ENCODE results near the gene SEZ6L.

SEZ6L gene

DNA sequence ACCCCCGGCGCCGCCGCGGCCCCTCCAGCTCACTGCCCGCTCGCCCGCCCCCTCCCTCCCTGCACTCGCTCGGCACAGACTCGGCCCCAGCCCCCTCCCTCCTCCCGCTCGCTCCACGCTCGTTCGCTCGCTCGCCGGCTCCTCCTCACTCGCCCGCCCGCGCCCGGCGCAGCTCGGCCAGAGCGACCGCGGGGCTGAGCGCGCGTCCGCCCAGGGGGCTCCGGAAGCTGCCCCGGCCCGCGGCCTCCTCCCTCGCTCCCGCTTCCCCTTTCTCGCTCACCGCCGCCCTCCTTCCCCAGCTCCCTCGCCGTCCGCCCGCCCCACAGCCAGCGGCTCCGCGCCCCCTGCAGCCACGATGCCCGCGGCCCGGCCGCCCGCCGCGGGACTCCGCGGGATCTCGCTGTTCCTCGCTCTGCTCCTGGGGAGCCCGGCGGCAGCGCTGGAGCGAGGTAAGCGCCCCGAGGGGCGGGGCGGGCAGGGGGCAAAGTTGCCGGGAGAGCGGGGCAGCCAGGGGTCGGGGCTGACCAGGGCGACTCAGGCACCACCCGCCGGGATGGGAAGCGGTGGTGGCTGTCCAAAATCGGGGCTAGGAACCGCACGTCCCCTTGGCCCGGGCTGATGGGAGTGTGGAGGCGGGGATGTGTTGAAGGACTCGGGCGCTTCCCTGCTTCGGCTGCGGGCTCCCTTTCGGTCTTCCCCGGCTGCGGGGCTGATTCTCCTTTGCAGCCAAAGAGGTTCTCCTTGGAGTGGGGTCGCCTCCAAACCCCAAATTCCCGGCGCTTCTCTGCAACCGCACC is at the start of gene SEZ6L:
Gene SEZ6L, plus strand, starts transcription at position 148 of the 797 bp plus-strand sequence. Its CDS starts 208 bp downstream, at position 356.
- no peaks in the 10 kb centered on the region for H3K9me3 ChIP-seq (ENCODE audit: insufficient read depth, low read length)
- peaks cover 33% of the 10 kb centered on the region for H3K27me3 ChIP-seq (ENCODE audit: insufficient read depth, insufficient read length)
- no peaks in the 10 kb centered on the region for H3K36me3 ChIP-seq (ENCODE audit: insufficient read depth, insufficient read length, low read length)
- no peaks in the 10 kb centered on the region for H3K4me1 ChIP-seq (ENCODE audit: insufficient read depth, insufficient read length)
- no peak for DNase-seq (ENCODE audit: low read depth, low spot score)
- peak within 1 kb of the TSS; percentile 49 for H3K4me3 ChIP-seq (ENCODE audit: insufficient read length, low read depth)
- H3K9ac ChIP-seq (ENCODE audit: insufficient read length, low read depth), result peak within 1 kb of the TSS; percentile 64
- peak; percentile 61 for TF ChIP-seq SUZ12 (IDR thresholded peaks at IDR 0.05; ENCODE audit: extremely low read depth, insufficient read depth, insufficient read length)
- TF ChIP-seq ZNF274 (IDR thresholded peaks at IDR 0.05; ENCODE audit: low read depth, low read length), result no peak
- no peak for TF ChIP-seq YY1 (IDR thresholded peaks at IDR 0.05; ENCODE audit: insufficient read depth, insufficient read length)

DNA sequence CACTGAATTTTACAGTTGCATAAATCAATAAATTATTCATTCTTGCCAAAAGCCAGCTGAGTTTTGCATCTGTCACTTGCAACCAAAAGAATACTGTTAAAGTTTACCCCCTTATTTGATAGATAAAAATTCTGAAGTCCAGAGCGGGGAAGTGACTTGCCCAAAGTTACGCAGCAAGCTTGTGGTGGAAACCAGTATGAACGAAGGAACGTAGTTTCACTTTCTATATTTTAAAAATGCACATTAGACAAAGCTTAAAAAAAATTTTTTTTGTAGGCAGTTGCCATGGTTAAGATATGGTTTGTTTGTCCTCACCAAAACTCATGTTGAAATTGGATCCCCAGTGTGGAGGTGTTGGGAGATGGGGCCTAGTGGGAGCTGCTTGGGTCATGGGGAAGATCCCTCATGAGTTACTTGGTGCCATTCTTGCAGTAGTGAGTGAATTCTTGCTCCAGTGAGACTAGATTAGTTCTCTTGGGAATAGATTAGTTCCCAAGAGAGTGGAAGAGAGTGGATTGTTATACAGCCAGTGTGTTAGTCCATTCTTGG is 46.3 kb upstream of the SEZ6L start:
- H3K27me3 ChIP-seq (ENCODE audit: insufficient read depth, insufficient read length), result no peaks in the 10 kb centered on the region
- no peaks in the 10 kb centered on the region for H3K4me1 ChIP-seq (ENCODE audit: insufficient read depth, insufficient read length)
- DNase-seq (ENCODE audit: low read depth, low spot score), result no peak
- no peak for TF ChIP-seq YY1 (IDR thresholded peaks at IDR 0.05; ENCODE audit: insufficient read depth, insufficient read length)
- no peak for TF ChIP-seq ZNF274 (IDR thresholded peaks at IDR 0.05; ENCODE audit: low read depth, low read length)
- TF ChIP-seq SUZ12 (IDR thresholded peaks at IDR 0.05; ENCODE audit: extremely low read depth, insufficient read depth, insufficient read length), result no peak
- H3K4me3 ChIP-seq (ENCODE audit: insufficient read length, low read depth), result no peak overlapping the region
- H3K9me3 ChIP-seq (ENCODE audit: insufficient read depth, low read length), result no peaks in the 10 kb centered on the region
- H3K36me3 ChIP-seq (ENCODE audit: insufficient read depth, insufficient read length, low read length), result no peaks in the 10 kb centered on the region
- no peak overlapping the region for H3K9ac ChIP-seq (ENCODE audit: insufficient read length, low read depth)

DNA sequence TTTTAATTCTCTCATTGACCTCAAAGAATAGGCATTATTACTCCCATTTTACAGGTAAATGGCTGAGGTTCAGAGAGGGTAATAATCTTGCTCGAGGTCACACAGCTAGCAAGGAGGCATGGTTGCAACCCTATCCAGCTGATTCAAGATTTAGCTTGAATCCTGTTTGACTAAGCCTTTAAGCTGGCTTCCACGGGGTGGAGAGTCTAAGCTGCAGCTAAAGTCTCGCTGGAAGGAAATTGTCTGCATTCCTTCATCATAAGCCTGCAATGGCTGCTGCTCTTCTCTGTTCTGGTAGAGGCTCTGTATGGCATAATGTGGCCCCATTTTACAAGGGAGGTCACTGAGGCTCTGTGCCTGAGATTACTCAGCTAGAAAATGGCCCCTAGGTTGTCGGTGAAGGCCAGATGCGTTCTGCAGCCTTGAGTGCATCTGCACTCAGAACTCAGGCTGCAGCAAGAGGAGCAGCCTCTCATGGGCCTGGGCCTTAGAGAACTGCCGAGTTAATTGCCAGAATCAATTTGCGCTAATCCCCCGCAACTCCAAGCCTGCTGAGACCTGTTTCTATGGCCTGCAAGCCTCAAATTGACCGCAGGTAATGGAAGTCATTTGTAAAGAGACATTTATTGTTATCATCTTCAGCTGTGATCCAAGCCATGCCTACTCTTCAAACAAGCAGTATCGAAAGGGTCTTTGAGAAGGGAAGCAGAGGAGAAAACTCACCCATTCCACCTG is 44.1 kb upstream of the SEZ6L start:
- H3K36me3 ChIP-seq (ENCODE audit: insufficient read depth, insufficient read length, low read length), result no peaks in the 10 kb centered on the region
- H3K9me3 ChIP-seq (ENCODE audit: insufficient read depth, low read length), result no peaks in the 10 kb centered on the region
- H3K4me1 ChIP-seq (ENCODE audit: insufficient read depth, insufficient read length), result no peaks in the 10 kb centered on the region
- no peak for DNase-seq (ENCODE audit: low read depth, low spot score)
- no peak for TF ChIP-seq SUZ12 (IDR thresholded peaks at IDR 0.05; ENCODE audit: extremely low read depth, insufficient read depth, insufficient read length)
- no peak for TF ChIP-seq YY1 (IDR thresholded peaks at IDR 0.05; ENCODE audit: insufficient read depth, insufficient read length)
- TF ChIP-seq ZNF274 (IDR thresholded peaks at IDR 0.05; ENCODE audit: low read depth, low read length), result no peak
- H3K9ac ChIP-seq (ENCODE audit: insufficient read length, low read depth), result no peak overlapping the region
- H3K4me3 ChIP-seq (ENCODE audit: insufficient read length, low read depth), result no peak overlapping the region
- no peaks in the 10 kb centered on the region for H3K27me3 ChIP-seq (ENCODE audit: insufficient read depth, insufficient read length)

GRCh38 chr22:26127126-26127525 is 42.1 kb upstream of the SEZ6L start:
- H3K4me3 ChIP-seq (ENCODE audit: insufficient read length, low read depth), result no peak overlapping the region
- H3K9ac ChIP-seq (ENCODE audit: insufficient read length, low read depth), result no peak overlapping the region
- no peaks in the 10 kb centered on the region for H3K27me3 ChIP-seq (ENCODE audit: insufficient read depth, insufficient read length)
- no peaks in the 10 kb centered on the region for H3K4me1 ChIP-seq (ENCODE audit: insufficient read depth, insufficient read length)
- TF ChIP-seq YY1 (IDR thresholded peaks at IDR 0.05; ENCODE audit: insufficient read depth, insufficient read length), result no peak
- no peak for TF ChIP-seq SUZ12 (IDR thresholded peaks at IDR 0.05; ENCODE audit: extremely low read depth, insufficient read depth, insufficient read length)
- TF ChIP-seq ZNF274 (IDR thresholded peaks at IDR 0.05; ENCODE audit: low read depth, low read length), result no peak
- H3K36me3 ChIP-seq (ENCODE audit: insufficient read depth, insufficient read length, low read length), result no peaks in the 10 kb centered on the region
- no peaks in the 10 kb centered on the region for H3K9me3 ChIP-seq (ENCODE audit: insufficient read depth, low read length)
- no peak for DNase-seq (ENCODE audit: low read depth, low spot score)

- no peaks in the 10 kb centered on the region for H3K36me3 ChIP-seq (ENCODE audit: insufficient read depth, insufficient read length, low read length)
- no peaks in the 10 kb centered on the region for H3K9me3 ChIP-seq (ENCODE audit: insufficient read depth, low read length)
- no peak overlapping the region for H3K9ac ChIP-seq (ENCODE audit: insufficient read length, low read depth)
- H3K4me3 ChIP-seq (ENCODE audit: insufficient read length, low read depth), result no peak overlapping the region
- TF ChIP-seq SUZ12 (IDR thresholded peaks at IDR 0.05; ENCODE audit: extremely low read depth, insufficient read depth, insufficient read length), result no peak
- TF ChIP-seq YY1 (IDR thresholded peaks at IDR 0.05; ENCODE audit: insufficient read depth, insufficient read length), result no peak
- TF ChIP-seq ZNF274 (IDR thresholded peaks at IDR 0.05; ENCODE audit: low read depth, low read length), result no peak
- H3K27me3 ChIP-seq (ENCODE audit: insufficient read depth, insufficient read length), result no peaks in the 10 kb centered on the region
- DNase-seq (ENCODE audit: low read depth, low spot score), result no peak
- no peaks in the 10 kb centered on the region for H3K4me1 ChIP-seq (ENCODE audit: insufficient read depth, insufficient read length)
Measured at GRCh38 chr22:26127556-26127955, 41.7 kb upstream of the SEZ6L start.

- H3K4me3 ChIP-seq (ENCODE audit: insufficient read length, low read depth), result no peak overlapping the region
- peaks cover 9% of the 10 kb centered on the region; the same call in 1 of the 2 replicates for H3K9me3 ChIP-seq (ENCODE audit: insufficient read depth, low read length)
- no peaks in the 10 kb centered on the region for H3K27me3 ChIP-seq (ENCODE audit: insufficient read depth, insufficient read length)
- H3K9ac ChIP-seq (ENCODE audit: insufficient read length, low read depth), result no peak overlapping the region
- TF ChIP-seq SUZ12 (IDR thresholded peaks at IDR 0.05; ENCODE audit: extremely low read depth, insufficient read depth, insufficient read length), result no peak
- no peak for TF ChIP-seq ZNF274 (IDR thresholded peaks at IDR 0.05; ENCODE audit: low read depth, low read length)
- no peak for TF ChIP-seq YY1 (IDR thresholded peaks at IDR 0.05; ENCODE audit: insufficient read depth, insufficient read length)
- H3K36me3 ChIP-seq (ENCODE audit: insufficient read depth, insufficient read length, low read length), result no peaks in the 10 kb centered on the region
- no peaks in the 10 kb centered on the region for H3K4me1 ChIP-seq (ENCODE audit: insufficient read depth, insufficient read length)
- DNase-seq (ENCODE audit: low read depth, low spot score), result no peak
Measured at GRCh38 chr22:26131589-26132154, 37.6 kb upstream of the SEZ6L start.
